ENCODE measurements around the gene NUDT2.
A peak's percentile ranks its signal among the peaks of the same experiment; 100 is the strongest.

The NUDT2 gene

GRCh38 chr9:34318163-34318790, 11.1 kb upstream of the NUDT2 start:
- H3K36me3 ChIP-seq (ENCODE audit: control insufficient read depth, insufficient read depth, low read length), result no peaks in the 10 kb centered on the region
- no peaks in the 10 kb centered on the region for H3K4me1 ChIP-seq (ENCODE audit: control insufficient read depth, insufficient read depth, low read length)
- H3K9ac ChIP-seq (ENCODE audit: low read depth, low read length), result no peak overlapping the region
- no peak overlapping the region for H3K4me3 ChIP-seq (ENCODE audit: low read depth, low read length)
- no peaks in the 10 kb centered on the region for H3K9me3 ChIP-seq (ENCODE audit: control insufficient read depth, insufficient read depth, low read length)
- no peaks in the 10 kb centered on the region for H3K27me3 ChIP-seq (ENCODE audit: control insufficient read depth, insufficient read depth, low read length)

GRCh38 chr9:34321451-34321850, 7.9 kb upstream of the NUDT2 start:
- no peaks in the 10 kb centered on the region for H3K36me3 ChIP-seq (ENCODE audit: control insufficient read depth, insufficient read depth, low read length)
- H3K4me1 ChIP-seq (ENCODE audit: control insufficient read depth, insufficient read depth, low read length), result no peaks in the 10 kb centered on the region
- no peak overlapping the region for H3K9ac ChIP-seq (ENCODE audit: low read depth, low read length)
- H3K27me3 ChIP-seq (ENCODE audit: control insufficient read depth, insufficient read depth, low read length), result no peaks in the 10 kb centered on the region
- H3K4me3 ChIP-seq (ENCODE audit: low read depth, low read length), result no peak overlapping the region
- H3K9me3 ChIP-seq (ENCODE audit: control insufficient read depth, insufficient read depth, low read length), result no peaks in the 10 kb centered on the region

GRCh38 chr9:34322899-34323591, 6.3 kb upstream of the NUDT2 start:
- H3K4me3 ChIP-seq (ENCODE audit: low read depth, low read length), result no peak overlapping the region
- H3K4me1 ChIP-seq (ENCODE audit: control insufficient read depth, insufficient read depth, low read length), result peaks cover 3% of the 10 kb centered on the region
- no peaks in the 10 kb centered on the region for H3K9me3 ChIP-seq (ENCODE audit: control insufficient read depth, insufficient read depth, low read length)
- no peak overlapping the region for H3K9ac ChIP-seq (ENCODE audit: low read depth, low read length)
- H3K36me3 ChIP-seq (ENCODE audit: control insufficient read depth, insufficient read depth, low read length), result no peaks in the 10 kb centered on the region
- no peaks in the 10 kb centered on the region for H3K27me3 ChIP-seq (ENCODE audit: control insufficient read depth, insufficient read depth, low read length)

- no peak overlapping the region for H3K9ac ChIP-seq (ENCODE audit: low read depth, low read length)
- H3K4me3 ChIP-seq (ENCODE audit: low read depth, low read length), result no peak overlapping the region
Observed at GRCh38 chr9:34326690-34327089, 2.7 kb upstream of the NUDT2 start.

GRCh38 chr9:34328500-34328986, 826 bp upstream of the NUDT2 start:
- Histone ChIP-seq H3K9ac (ENCODE audit: low read depth, low read length) (peak overlapping the region; percentile 37), H3K4me3 (ENCODE audit: low read depth, low read length) (peak overlapping the region; percentile 99), H3K27me3 (ENCODE audit: control insufficient read depth, insufficient read depth, low read length) (no peaks in the 10 kb centered on the region), H3K9me3 (ENCODE audit: control insufficient read depth, insufficient read depth, low read length) (no peaks in the 10 kb centered on the region), H3K4me1 (ENCODE audit: control insufficient read depth, insufficient read depth, low read length) (peaks cover 8% of the 10 kb centered on the region), H3K36me3 (ENCODE audit: control insufficient read depth, insufficient read depth, low read length) (no peaks in the 10 kb centered on the region)

More at GRCh38 chr9:34326690-34327089, 2.7 kb upstream of the NUDT2 start:
- no peaks in the 10 kb centered on the region for H3K27me3 ChIP-seq (ENCODE audit: control insufficient read depth, insufficient read depth, low read length)
- no peaks in the 10 kb centered on the region for H3K36me3 ChIP-seq (ENCODE audit: control insufficient read depth, insufficient read depth, low read length)
- H3K9me3 ChIP-seq (ENCODE audit: control insufficient read depth, insufficient read depth, low read length), result no peaks in the 10 kb centered on the region
- H3K4me1 ChIP-seq (ENCODE audit: control insufficient read depth, insufficient read depth, low read length), result peaks cover 6% of the 10 kb centered on the region

- Histone ChIP-seq H3K27me3 (ENCODE audit: control insufficient read depth, insufficient read depth, low read length) (no peaks in the 10 kb centered on the region), H3K36me3 (ENCODE audit: control insufficient read depth, insufficient read depth, low read length) (no peaks in the 10 kb centered on the region), H3K9me3 (ENCODE audit: control insufficient read depth, insufficient read depth, low read length) (no peaks in the 10 kb centered on the region), H3K4me1 (ENCODE audit: control insufficient read depth, insufficient read depth, low read length) (peaks cover 21% of the 10 kb centered on the region), H3K4me3 (ENCODE audit: low read depth, low read length) (no peak overlapping the region), H3K9ac (ENCODE audit: low read depth, low read length) (no peak overlapping the region)
Observed at GRCh38 chr9:34331196-34331595, 1.8 kb downstream of the NUDT2 start.

GRCh38 chr9:34332076-34332964, 3.0 kb downstream of the NUDT2 start:
- no peaks in the 10 kb centered on the region for H3K27me3 ChIP-seq (ENCODE audit: control insufficient read depth, insufficient read depth, low read length)
- H3K4me1 ChIP-seq (ENCODE audit: control insufficient read depth, insufficient read depth, low read length), result peaks cover 21% of the 10 kb centered on the region
- no peaks in the 10 kb centered on the region for H3K9me3 ChIP-seq (ENCODE audit: control insufficient read depth, insufficient read depth, low read length)
- H3K9ac ChIP-seq (ENCODE audit: low read depth, low read length), result no peak overlapping the region
- H3K4me3 ChIP-seq (ENCODE audit: low read depth, low read length), result no peak overlapping the region
- no peaks in the 10 kb centered on the region for H3K36me3 ChIP-seq (ENCODE audit: control insufficient read depth, insufficient read depth, low read length)

GRCh38 chr9:34333836-34334235, 4.5 kb downstream of the NUDT2 start:
- Histone ChIP-seq H3K9me3 (ENCODE audit: control insufficient read depth, insufficient read depth, low read length) (no peaks in the 10 kb centered on the region), H3K4me1 (ENCODE audit: control insufficient read depth, insufficient read depth, low read length) (peaks cover 15% of the 10 kb centered on the region), H3K27me3 (ENCODE audit: control insufficient read depth, insufficient read depth, low read length) (no peaks in the 10 kb centered on the region), H3K9ac (ENCODE audit: low read depth, low read length) (no peak overlapping the region), H3K4me3 (ENCODE audit: low read depth, low read length) (no peak overlapping the region), H3K36me3 (ENCODE audit: control insufficient read depth, insufficient read depth, low read length) (peaks cover under 1% of the 10 kb centered on the region)

GRCh38 chr9:34334337-34334824, 5.0 kb downstream of the NUDT2 start:
- Histone ChIP-seq H3K9ac (ENCODE audit: low read depth, low read length) (peak overlapping the region; percentile 24), H3K4me3 (ENCODE audit: low read depth, low read length) (no peak overlapping the region), H3K9me3 (ENCODE audit: control insufficient read depth, insufficient read depth, low read length) (no peaks in the 10 kb centered on the region), H3K36me3 (ENCODE audit: control insufficient read depth, insufficient read depth, low read length) (peaks cover 6% of the 10 kb centered on the region), H3K27me3 (ENCODE audit: control insufficient read depth, insufficient read depth, low read length) (no peaks in the 10 kb centered on the region), H3K4me1 (ENCODE audit: control insufficient read depth, insufficient read depth, low read length) (peaks cover 15% of the 10 kb centered on the region)

- Histone ChIP-seq H3K9me3 (ENCODE audit: control insufficient read depth, insufficient read depth, low read length) (no peaks in the 10 kb centered on the region), H3K36me3 (ENCODE audit: control insufficient read depth, insufficient read depth, low read length) (peaks cover 8% of the 10 kb centered on the region), H3K9ac (ENCODE audit: low read depth, low read length) (peak overlapping the region; percentile 24), H3K27me3 (ENCODE audit: control insufficient read depth, insufficient read depth, low read length) (no peaks in the 10 kb centered on the region), H3K4me1 (ENCODE audit: control insufficient read depth, insufficient read depth, low read length) (peaks cover 15% of the 10 kb centered on the region), H3K4me3 (ENCODE audit: low read depth, low read length) (no peak overlapping the region)
Observed at GRCh38 chr9:34334916-34335315, 5.5 kb downstream of the NUDT2 start.

GRCh38 chr9:34335376-34335775, 6.0 kb downstream of the NUDT2 start:
- H3K9me3 ChIP-seq (ENCODE audit: control insufficient read depth, insufficient read depth, low read length), result no peaks in the 10 kb centered on the region
- H3K9ac ChIP-seq (ENCODE audit: low read depth, low read length), result no peak overlapping the region
- no peaks in the 10 kb centered on the region for H3K27me3 ChIP-seq (ENCODE audit: control insufficient read depth, insufficient read depth, low read length)
- no peak overlapping the region for H3K4me3 ChIP-seq (ENCODE audit: low read depth, low read length)
- peaks cover 11% of the 10 kb centered on the region for H3K36me3 ChIP-seq (ENCODE audit: control insufficient read depth, insufficient read depth, low read length)
- H3K4me1 ChIP-seq (ENCODE audit: control insufficient read depth, insufficient read depth, low read length), result peaks cover 15% of the 10 kb centered on the region

Measured in iPS-15b (cell line).